Measurements from ENCODE around the gene PLEKHM2. TPM values are rescaled to one million over a fixed set of nuclear protein-coding genes. Genes with fewer than 3 reads are reported as not detected.

Gene PLEKHM2
- total RNA-seq, 5 donors from 2014 or later (not counting 1 experiment from before 2014, with no cell fraction given) = 52.5 to 65.2 (median 59.6) TPM

GRCh38 chr1:15702722-15703550 lies 18.8 kb downstream of the PLEKHM2 start:
- Mint-ChIP-seq H3K4me3 (no peak overlapping the region), H3K27ac (no peak overlapping the region)
- CTCF ChIA-PET = no interaction called here

DNA sequence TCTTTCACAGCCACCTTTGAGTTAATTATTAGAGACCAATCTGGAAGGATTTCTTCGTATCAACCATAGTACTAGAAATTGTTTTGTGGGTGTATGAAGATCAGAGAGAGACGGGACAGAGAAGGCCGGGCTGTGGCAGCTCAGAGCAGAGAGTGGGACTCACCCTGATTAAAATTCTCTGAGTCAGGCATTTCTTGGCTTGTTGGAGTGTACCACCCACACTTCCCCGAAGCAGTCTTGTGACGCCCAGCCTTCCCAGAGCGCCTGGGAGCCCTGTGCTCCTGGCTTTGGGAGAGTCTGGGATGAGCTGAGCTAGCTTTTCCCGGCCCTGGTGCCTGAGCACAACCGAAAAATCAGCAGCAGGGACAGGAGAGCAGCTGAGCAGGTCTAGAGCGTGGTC lies 19.4 kb downstream of the PLEKHM2 start:
- Histone ChIP-seq H3K4me3 (ENCODE audit: control insufficient read depth in 1 of 2, extremely low read depth in 1 of 2, low read length in 1 of 2) (no peak overlapping the region), H3K27me3 (replicated peaks in 1 of 2; ENCODE audit: control insufficient read depth in 2 of 2, extremely low read depth in 1 of 2, insufficient read depth in 2 of 2, low read length in 1 of 2) (no peaks in the 10 kb centered on the region), H3K27ac (ENCODE audit: low read length) (no peak overlapping the region), H3K36me3 (ENCODE audit: control insufficient read depth in 2 of 2, extremely low read depth in 1 of 2, insufficient read depth in 1 of 2, low read length in 1 of 2) (peaks cover 5 to 9% of the 10 kb centered on the region in 2 donors), H3K4me1 (ENCODE audit: control insufficient read depth in 1 of 2, extremely low read depth in 1 of 2, insufficient read depth in 2 of 2, low read length in 2 of 2) (peaks cover 0 to 7% of the 10 kb centered on the region in 2 experiments), H3K9me3 (no peaks in the 10 kb centered on the region)
- peaks cover 24 to 41% (median 25%) of the 10 kb centered on the region in 3 donors for H3K4me1 Mint-ChIP-seq
- WGBS (ENCODE audit: insufficient coverage) = 80% methylated on average over 8 of the region's 9 CpGs
- H3K27ac Mint-ChIP-seq = no peak overlapping the region
- no peaks in the 10 kb centered on the region for H3K9me3 Mint-ChIP-seq
- CTCF ChIA-PET = no interaction called here
- H3K27me3 Mint-ChIP-seq = no peaks in the 10 kb centered on the region
- ATAC-seq (replicated peaks in 1 of 4) (no peak), DNase-seq (no peak)
- H3K36me3 Mint-ChIP-seq = peaks cover 11% of the 10 kb centered on the region
- POLR2A ChIA-PET = no interaction called here
- no peak overlapping the region for H3K4me3 Mint-ChIP-seq

More at GRCh38 chr1:15702722-15703550, 18.8 kb downstream of the PLEKHM2 start:
- Histone ChIP-seq H3K9me3 (no peaks in the 10 kb centered on the region), H3K4me1 (ENCODE audit: control insufficient read depth in 1 of 2, extremely low read depth in 1 of 2, insufficient read depth in 2 of 2, low read length in 2 of 2) (peaks cover 5 to 13% of the 10 kb centered on the region in 2 experiments), H3K4me3 (ENCODE audit: control insufficient read depth in 1 of 2, extremely low read depth in 1 of 2, low read length in 1 of 2) (no peak overlapping the region), H3K27me3 (replicated peaks in 1 of 2; ENCODE audit: control insufficient read depth in 2 of 2, extremely low read depth in 1 of 2, insufficient read depth in 2 of 2, low read length in 1 of 2) (no peaks in the 10 kb centered on the region), H3K36me3 (ENCODE audit: control insufficient read depth in 2 of 2, extremely low read depth in 1 of 2, insufficient read depth in 1 of 2, low read length in 1 of 2) (peaks cover 5 to 9% of the 10 kb centered on the region in 2 donors), H3K27ac (ENCODE audit: low read length) (no peak overlapping the region)
- ATAC-seq (replicated peaks in 1 of 4) (no peak), DNase-seq (no peak)
- Mint-ChIP-seq H3K9me3 (no peaks in the 10 kb centered on the region), H3K4me1 (peaks cover 24 to 46% (median 30%) of the 10 kb centered on the region in 3 donors), H3K27me3 (no peaks in the 10 kb centered on the region), H3K36me3 (peaks cover 11% of the 10 kb centered on the region)
- POLR2A ChIA-PET = no interaction called here
- 95% methylated on average over 12 of the region's 19 CpGs for WGBS (ENCODE audit: insufficient coverage)

- WGBS (ENCODE audit: insufficient coverage) = 98% methylated on average over 12 of the region's 17 CpGs
- no peaks in the 10 kb centered on the region for H3K9me3 Mint-ChIP-seq
- H3K4me3 ChIP-seq (ENCODE audit: control insufficient read depth in 1 of 2, extremely low read depth in 1 of 2, low read length in 1 of 2) = no peak overlapping the region
- H3K4me1 ChIP-seq (ENCODE audit: control insufficient read depth in 1 of 2, extremely low read depth in 1 of 2, insufficient read depth in 2 of 2, low read length in 2 of 2) = peaks cover 0 to 6% of the 10 kb centered on the region in 2 experiments
- POLR2A ChIA-PET = interaction anchor here in 1 of 2 donors (0.6 kb wide), 1 partner anchor 230 kb away, joined by 3 read pairs; no protein-coding TSS in a partner anchor
- CTCF ChIA-PET = no interaction called here
- H3K4me1 Mint-ChIP-seq = peaks cover 24 to 40% (median 26%) of the 10 kb centered on the region in 3 donors
- peaks cover 5 to 9% of the 10 kb centered on the region in 2 donors for H3K36me3 ChIP-seq (ENCODE audit: control insufficient read depth in 2 of 2, extremely low read depth in 1 of 2, insufficient read depth in 1 of 2, low read length in 1 of 2)
- H3K27me3 Mint-ChIP-seq = no peaks in the 10 kb centered on the region
- H3K36me3 Mint-ChIP-seq = peaks cover 11% of the 10 kb centered on the region
- no peak overlapping the region for H3K27ac ChIP-seq (ENCODE audit: low read length)
- H3K4me3 Mint-ChIP-seq = no peak overlapping the region
- DNase-seq (no peak), ATAC-seq (replicated peaks in 1 of 4) (no peak)
- no peaks in the 10 kb centered on the region for H3K9me3 ChIP-seq
- H3K27ac Mint-ChIP-seq = no peak overlapping the region
- H3K27me3 ChIP-seq (replicated peaks in 1 of 2; ENCODE audit: control insufficient read depth in 2 of 2, extremely low read depth in 1 of 2, insufficient read depth in 2 of 2, low read length in 1 of 2) = no peaks in the 10 kb centered on the region
Observed at GRCh38 chr1:15704526-15705183, 20.5 kb downstream of the PLEKHM2 start.

DNA sequence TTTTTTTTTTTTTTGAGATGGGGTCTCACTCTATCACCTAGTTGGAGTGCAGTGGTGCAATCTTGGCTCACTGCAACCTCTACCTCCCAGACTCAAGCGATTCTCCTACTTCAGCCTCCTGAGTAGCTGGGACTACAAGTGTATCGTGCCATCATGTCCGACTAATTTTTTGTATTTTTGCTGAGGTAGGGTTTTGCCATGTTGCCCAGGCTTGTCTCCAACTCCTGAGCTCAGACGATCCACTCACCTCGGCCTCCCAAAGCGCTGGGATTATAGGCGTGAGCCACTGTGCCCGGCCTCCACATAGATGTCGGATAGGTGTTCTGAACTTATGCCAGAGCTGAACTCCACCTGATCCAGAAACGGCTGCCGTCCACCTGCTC lies 21.1 kb downstream of the PLEKHM2 start:
- Histone ChIP-seq H3K4me3 (ENCODE audit: control insufficient read depth in 1 of 2, extremely low read depth in 1 of 2, low read length in 1 of 2) (no peak overlapping the region), H3K36me3 (ENCODE audit: control insufficient read depth in 2 of 2, extremely low read depth in 1 of 2, insufficient read depth in 1 of 2, low read length in 1 of 2) (peaks cover 5 to 9% of the 10 kb centered on the region in 2 donors), H3K9me3 (no peaks in the 10 kb centered on the region), H3K27me3 (replicated peaks in 1 of 2; ENCODE audit: control insufficient read depth in 2 of 2, extremely low read depth in 1 of 2, insufficient read depth in 2 of 2, low read length in 1 of 2) (no peaks in the 10 kb centered on the region), H3K27ac (ENCODE audit: low read length) (no peak overlapping the region), H3K4me1 (ENCODE audit: control insufficient read depth in 1 of 2, extremely low read depth in 1 of 2, insufficient read depth in 2 of 2, low read length in 2 of 2) (peaks cover 0 to 6% of the 10 kb centered on the region in 2 experiments)
- ATAC-seq (replicated peaks in 1 of 4) (no peak), DNase-seq (no peak)
- no peaks in the 10 kb centered on the region for H3K27me3 Mint-ChIP-seq
- H3K4me3 Mint-ChIP-seq = no peak overlapping the region
- ChIA-PET CTCF (no interaction called here), POLR2A (interaction anchor here in 1 of 2 donors (0.6 kb wide), 1 partner anchor 229 kb away, joined by 3 read pairs; no protein-coding TSS in a partner anchor)
- WGBS (ENCODE audit: insufficient coverage) = over 99% methylated on average over 8 of the region's 11 CpGs
- no peaks in the 10 kb centered on the region for H3K9me3 Mint-ChIP-seq
- H3K27ac Mint-ChIP-seq = no peak overlapping the region
- H3K36me3 Mint-ChIP-seq = peaks cover 11% of the 10 kb centered on the region
- H3K4me1 Mint-ChIP-seq = peaks cover 24 to 40% (median 27%) of the 10 kb centered on the region in 3 donors

DNA sequence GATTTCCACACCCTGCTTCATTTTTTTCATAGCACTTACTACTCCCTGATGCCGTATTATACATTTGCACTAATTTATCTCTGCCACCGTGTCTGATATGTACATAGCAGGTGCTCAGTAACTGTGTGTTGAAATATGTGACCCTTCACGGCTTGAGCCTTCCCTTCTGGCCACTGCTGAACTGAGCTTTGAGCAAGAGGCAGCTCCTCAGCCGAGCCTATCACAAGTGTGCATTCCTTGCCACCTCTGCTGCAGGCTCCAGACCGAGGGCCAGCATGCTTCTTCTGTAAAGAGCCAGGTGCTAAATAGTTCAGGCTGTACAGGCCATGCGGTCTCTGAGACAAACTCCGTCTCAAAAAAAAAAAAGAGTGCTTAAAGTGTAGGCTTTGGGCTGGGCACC lies 22.6 kb downstream of the PLEKHM2 start:
- Mint-ChIP-seq H3K27me3 (no peaks in the 10 kb centered on the region), H3K4me1 (peaks cover 20 to 38% (median 24%) of the 10 kb centered on the region in 3 donors), H3K4me3 (no peak overlapping the region), H3K9me3 (no peaks in the 10 kb centered on the region), H3K36me3 (peaks cover 11% of the 10 kb centered on the region), H3K27ac (no peak overlapping the region)
- WGBS (ENCODE audit: insufficient coverage) = 95% methylated on average over 3 of the region's 7 CpGs
- ChIA-PET POLR2A (interaction anchor here in 1 of 2 donors (0.6 kb wide), 1 partner anchor 53 kb away, joined by 5 read pairs; no protein-coding TSS in a partner anchor), CTCF (no interaction called here)
- ATAC-seq (replicated peaks in 1 of 4) (no peak), DNase-seq (no peak)
- Histone ChIP-seq H3K9me3 (no peaks in the 10 kb centered on the region), H3K4me3 (ENCODE audit: control insufficient read depth in 1 of 2, extremely low read depth in 1 of 2, low read length in 1 of 2) (no peak overlapping the region), H3K36me3 (ENCODE audit: control insufficient read depth in 2 of 2, extremely low read depth in 1 of 2, insufficient read depth in 1 of 2, low read length in 1 of 2) (peaks cover 5 to 9% of the 10 kb centered on the region in 2 donors), H3K27me3 (replicated peaks in 1 of 2; ENCODE audit: control insufficient read depth in 2 of 2, extremely low read depth in 1 of 2, insufficient read depth in 2 of 2, low read length in 1 of 2) (no peaks in the 10 kb centered on the region), H3K27ac (ENCODE audit: low read length) (no peak overlapping the region), H3K4me1 (ENCODE audit: control insufficient read depth in 1 of 2, extremely low read depth in 1 of 2, insufficient read depth in 2 of 2, low read length in 2 of 2) (peaks cover 0 to 6% of the 10 kb centered on the region in 2 experiments)

GRCh38 chr1:15707239-15707925 lies 23.3 kb downstream of the PLEKHM2 start:
- Histone ChIP-seq H3K36me3 (ENCODE audit: control insufficient read depth in 2 of 2, extremely low read depth in 1 of 2, insufficient read depth in 1 of 2, low read length in 1 of 2) (peaks cover 5 to 9% of the 10 kb centered on the region in 2 donors), H3K4me3 (ENCODE audit: control insufficient read depth in 1 of 2, extremely low read depth in 1 of 2, low read length in 1 of 2) (no peak overlapping the region), H3K9me3 (no peaks in the 10 kb centered on the region), H3K27ac (ENCODE audit: low read length) (no peak overlapping the region), H3K4me1 (ENCODE audit: control insufficient read depth in 1 of 2, extremely low read depth in 1 of 2, insufficient read depth in 2 of 2, low read length in 2 of 2) (peaks cover 0 to 6% of the 10 kb centered on the region in 2 experiments), H3K27me3 (replicated peaks in 1 of 2; ENCODE audit: control insufficient read depth in 2 of 2, extremely low read depth in 1 of 2, insufficient read depth in 2 of 2, low read length in 1 of 2) (no peaks in the 10 kb centered on the region)
- WGBS (ENCODE audit: insufficient coverage) = 78% methylated on average over 4 of the region's 8 CpGs
- no peaks in the 10 kb centered on the region for H3K27me3 Mint-ChIP-seq
- no peak overlapping the region for H3K27ac Mint-ChIP-seq
- H3K4me1 Mint-ChIP-seq = peaks cover 15 to 35% (median 24%) of the 10 kb centered on the region in 3 donors
- H3K36me3 Mint-ChIP-seq = peaks cover 11% of the 10 kb centered on the region
- ATAC-seq (replicated peaks in 1 of 4) (no peak), DNase-seq (no peak)
- H3K4me3 Mint-ChIP-seq = no peak overlapping the region
- H3K9me3 Mint-ChIP-seq = no peaks in the 10 kb centered on the region
- ChIA-PET POLR2A (interaction anchor here in 1 of 2 donors (0.6 kb wide), 1 partner anchor 53 kb away, joined by 5 read pairs; no protein-coding TSS in a partner anchor), CTCF (no interaction called here)

All from T-cell (primary cell).